SH-SY5Y (cell line): ENCODE measurements around the gene PLCD1.

ENCODE experiments used
- GATA2 ChIP-seq: IDR thresholded peaks from 2 replicates; pipeline ENCODE4 v1.6.1; 2011; ENCODE audit warnings: mild to moderate bottlenecking, low read depth, low read length
- GATA3 ChIP-seq: IDR thresholded peaks from 2 replicates; pipeline ENCODE4 v1.6.1; 2011; ENCODE audit warnings: low read depth, mild to moderate bottlenecking, low read length, moderate library complexity

DNA sequence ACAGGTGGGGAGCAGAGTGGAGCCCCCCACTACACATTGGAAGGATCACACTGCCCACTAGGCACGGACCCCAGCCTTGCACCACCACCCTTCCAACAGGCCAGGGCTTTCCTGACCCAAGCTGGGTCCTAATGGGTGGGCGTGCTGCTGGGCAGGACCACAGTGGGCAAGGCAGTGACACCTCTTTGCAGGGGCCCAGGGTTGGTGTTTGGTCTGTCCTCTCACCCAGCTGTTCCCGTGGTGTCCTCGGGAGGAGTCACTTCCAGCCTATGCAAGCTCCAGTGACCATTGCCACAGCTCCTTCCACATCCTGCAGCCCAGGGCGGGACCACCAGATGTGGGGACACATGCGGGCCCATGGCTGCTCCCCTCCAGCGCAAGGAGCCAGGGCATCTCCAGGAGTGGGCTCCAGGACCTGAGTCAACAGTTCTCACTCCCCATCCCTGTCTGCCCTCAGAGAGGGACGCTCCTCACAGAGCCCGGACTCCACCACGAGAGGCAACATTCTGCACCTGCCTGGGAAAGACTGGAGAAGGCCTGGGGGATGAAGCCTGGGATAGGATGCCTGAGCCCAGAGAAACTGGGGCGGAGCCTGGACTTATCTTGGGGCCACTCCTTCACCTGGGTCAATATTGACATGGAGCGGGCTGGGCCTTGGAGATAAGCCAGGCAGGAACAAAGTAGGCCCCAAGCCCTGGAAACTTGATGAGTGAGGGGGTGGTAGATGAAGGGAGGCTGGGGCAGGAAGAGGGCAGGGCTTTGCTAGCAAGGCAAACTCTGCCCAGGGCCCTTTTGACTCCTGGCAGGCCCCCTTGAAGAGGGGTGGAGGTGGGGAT, 42.7 kb downstream of the PLCD1 start:
- TF ChIP-seq GATA3 (no peak), GATA2 (no peak)
